Lung (tissue), 12 donors: ENCODE measurements around the gene PIWIL4. TPM values are rescaled to one million over a fixed set of nuclear protein-coding genes. Genes with fewer than 3 reads are reported as not detected.
"Not testable (repeated sequence)": the region's sequence is repeated elsewhere in the genome, so short reads cannot be mapped to it uniquely, and the experiment has no call there.

Source experiments
- ATAC-seq: fragments of 200-7000 bp; cut with Tn5 transposase; one replicate; pipeline ENCODE4 v1.9.1; 2020; ENCODE audit warnings: moderate number of reproducible peaks; ENCODE audit not compliant: insufficient read depth, low FRiP score
- DNase-seq, 3 donors: peaks; one replicate each; pipeline ENCODE4 v3.0.0-alpha.2; 2013 to 2017
- H3K27ac ChIP-seq, 2 donors: one replicate each; pipeline ENCODE4 v1.5.1; 2013; ENCODE audit warnings: mild to moderate bottlenecking in 2 of 2, moderate library complexity in 2 of 2, control low read depth in 1 of 2, inconsistent platforms in 1 of 2, low read depth in 1 of 2, low read length in 1 of 2
- H3K27me3 ChIP-seq, 3 donors: one replicate each; pipeline ENCODE4 v1.5.1; 2013; ENCODE audit warnings: low read length in 2 of 3; ENCODE audit not compliant: control insufficient read depth in 3 of 3, insufficient read depth in 3 of 3
- H3K36me3 ChIP-seq, 4 donors: one replicate each; pipeline ENCODE4 v1.5.1; 2013; ENCODE audit warnings: low read length in 4 of 4, mild to moderate bottlenecking in 1 of 4, moderate library complexity in 1 of 4; ENCODE audit not compliant: control insufficient read depth in 4 of 4, insufficient read depth in 4 of 4
- H3K4me1 ChIP-seq, 5 donors: one replicate each; pipeline ENCODE4 v1.5.1; 2013; ENCODE audit warnings: low read length in 5 of 5, mild to moderate bottlenecking in 2 of 5, moderate library complexity in 1 of 5; ENCODE audit not compliant: control insufficient read depth in 5 of 5, insufficient read depth in 5 of 5
- H3K4me3 ChIP-seq: one replicate; pipeline ENCODE4 v1.5.1; 2013; ENCODE audit warnings: mild to moderate bottlenecking, control low read depth, moderate library complexity
- H3K9ac ChIP-seq, 2 donors: one replicate each; pipeline ENCODE4 v1.5.1; 2013; ENCODE audit warnings: low read length in 2 of 2, control low read depth in 1 of 2; ENCODE audit not compliant: insufficient read depth in 1 of 2
- H3K9me3 ChIP-seq, 4 donors: one replicate each; pipeline ENCODE4 v1.5.1; 2013; ENCODE audit warnings: low read length in 3 of 4, mild to moderate bottlenecking in 1 of 4, moderate library complexity in 1 of 4; ENCODE audit not compliant: control insufficient read depth in 4 of 4, insufficient read depth in 3 of 4
- CTCF ChIP-seq: IDR thresholded peaks from 2 replicates; pipeline ENCODE4 v1.5.1; 2012; ENCODE audit warnings: mild to moderate bottlenecking; ENCODE audit errors: control extremely low read depth, extremely low read depth
- WGBS, 2 donors: extraction: QIAGEN DNeasy Blood & Tissue Kit; methylation state at CpG; one replicate each; pipeline ENCODE4 v1.1.7; 2013; 5-methylcytosine and 5-hydroxymethylcytosine counted together
- polyA plus RNA-seq, 2 donors: library from polyadenylated mRNA; stranded (reverse); fragments of 200-250 nt; gene quantifications; one replicate each; pipeline ENCODE4 v1.2.1, GENCODE V29; 2013
- total RNA-seq, 2 donors: library from RNA; depleted of rRNA in 1 of 2; stranded (reverse); fragments of >200 nt in 1 of 2; gene quantifications; one replicate each; pipeline ENCODE4 v1.2.1, GENCODE V29; 2014 to 2021
- donor health status: control.
- donor health status: control.
- donor health status: Bipolar disorder and iron deficiency.
- donor health status: healthy.
- donor health status: DM: yes; HTN: yes; CAD: no.

PIWIL4 gene
- total and polyA plus RNA-seq, 4 donors, result 1.8 to 5.8 (median 3.1) TPM

- DNase-seq (no peak), ATAC-seq (no peak)
- no peak overlapping the region for H3K9ac ChIP-seq
- TF ChIP-seq CTCF, result no peak
- H3K36me3 ChIP-seq, result peaks cover 0 to 4% (median 2%) of the 10 kb centered on the region in 4 donors
- no peaks in the 10 kb centered on the region for H3K9me3 ChIP-seq
- H3K27ac ChIP-seq, result no peak overlapping the region
- no peaks in the 10 kb centered on the region for H3K27me3 ChIP-seq
- H3K4me3 ChIP-seq, result no peak overlapping the region
- 38 to 96% methylated on average over 1 of the region's 1 CpG for WGBS, 2 donors
- peaks cover 0 to 8% (median 0%) of the 10 kb centered on the region in 5 donors for H3K4me1 ChIP-seq
These were observed 13.2 kb upstream of the PIWIL4 start for GRCh38 chr11:94553938-94554337.

- not testable (repeated sequence) for H3K27ac ChIP-seq, H3K36me3 ChIP-seq, H3K27me3 ChIP-seq, ATAC-seq, DNase-seq, H3K4me1 ChIP-seq, H3K9ac ChIP-seq, H3K9me3 ChIP-seq, H3K4me3 ChIP-seq
- 84 to 91% methylated on average over 8 of the region's 8 CpGs for WGBS, 2 donors
These were observed 11.3 kb upstream of the PIWIL4 start for GRCh38 chr11:94555752-94556329.

- TF ChIP-seq CTCF, result no peak
- ATAC-seq (no peak), DNase-seq (no peak)
- no peaks in the 10 kb centered on the region for H3K36me3 ChIP-seq
- no peak overlapping the region for H3K4me3 ChIP-seq
- no peaks in the 10 kb centered on the region for H3K27me3 ChIP-seq
- H3K4me1 ChIP-seq, result no peaks in the 10 kb centered on the region
- H3K9me3 ChIP-seq, result no peaks in the 10 kb centered on the region
- no peak overlapping the region for H3K9ac ChIP-seq
- H3K27ac ChIP-seq, result no peak overlapping the region
These were observed 9.7 kb upstream of the PIWIL4 start for GRCh38 chr11:94557421-94557820.

GRCh38 chr11:94557992-94558391 lies 9.2 kb upstream of the PIWIL4 start:
- WGBS, 2 donors, result 40 to 44% methylated on average over 1 of the region's 1 CpG
- no peaks in the 10 kb centered on the region for H3K27me3 ChIP-seq
- ATAC-seq (no peak), DNase-seq (no peak)
- TF ChIP-seq CTCF, result no peak
- H3K4me1 ChIP-seq, result peaks cover 0 to 2% (median 0%) of the 10 kb centered on the region in 5 donors
- H3K36me3 ChIP-seq, result no peaks in the 10 kb centered on the region
- H3K27ac ChIP-seq, result no peak overlapping the region
- H3K9me3 ChIP-seq, result no peaks in the 10 kb centered on the region
- no peak overlapping the region for H3K4me3 ChIP-seq
- no peak overlapping the region for H3K9ac ChIP-seq
